H1 (cell line): ENCODE data around the gene HK1. TPM values are rescaled to one million over a fixed set of nuclear protein-coding genes. Genes with fewer than 3 reads are reported as not detected.

Source experiments
- CTCF ChIA-PET: fragments of 300-600 bp; sonication (Branson Sonifier 250); formaldehyde crosslinking; loops from one replicate; lab custom pipeline; 2021; ENCODE audit not compliant: partially characterized antibody; lab: Charles Lee
- POLR2A ChIA-PET: fragments of 300-600 bp; sonication (Branson Sonifier 250); formaldehyde crosslinking; loops from one replicate; lab custom pipeline; 2021; ENCODE audit warnings: inconsistent platforms; ENCODE audit not compliant: partially characterized antibody; lab: Charles Lee
- DNase-seq, 2 experiments: peaks; one replicate each; pipeline versions ENCODE4 v3.0.0 to v3.0.0-alpha.2; 2010 to 2022; ENCODE audit warnings: low spot score in 2 of 2, low read depth in 1 of 2, mixed read lengths in 1 of 2
- FAIRE-seq: peaks from 2 replicates; lab custom pipeline; 2011; peaks lifted over from hg19 to GRCh38; lab: Jason Lieb, UNC
- H2AFZ ChIP-seq: 2 replicates; pipeline ENCODE4 v1.8.1; 2012; ENCODE audit warnings: low read length, inconsistent platforms
- H2AK5ac ChIP-seq: 2 replicates; pipeline ENCODE4 v1.6.1; 2013; ENCODE audit warnings: low read depth, low read length
- H2BK120ac ChIP-seq: replicated peaks from 2 replicates; pipeline ENCODE3; 2013; ENCODE audit warnings: low read depth, low read length, inconsistent platforms
- H2BK12ac ChIP-seq: 2 replicates; pipeline ENCODE4 v1.6.1; 2013; ENCODE audit warnings: low read depth, low read length
- H2BK15ac ChIP-seq: 2 replicates; pipeline ENCODE4 v1.6.1; 2013; ENCODE audit warnings: low read length
- H2BK20ac ChIP-seq: 2 replicates; pipeline ENCODE4 v1.6.1; 2013; ENCODE audit warnings: low read length
- H2BK5ac ChIP-seq: 2 replicates; pipeline ENCODE4 v1.6.1; 2013; ENCODE audit warnings: low read depth, low read length
- H3K14ac ChIP-seq: 2 replicates; pipeline ENCODE4 v1.6.1; 2013; ENCODE audit warnings: inconsistent platforms; ENCODE audit not compliant: insufficient read length
- H3K18ac ChIP-seq: 2 replicates; pipeline ENCODE4 v1.6.1; 2013; ENCODE audit warnings: low read length; ENCODE audit errors: extremely low read depth
- H3K23ac ChIP-seq: 2 replicates; pipeline ENCODE4 v1.6.1; 2013; ENCODE audit warnings: inconsistent platforms; ENCODE audit not compliant: insufficient read length
- H3K23me2 ChIP-seq: 2 replicates; pipeline ENCODE4 v1.6.1; 2013; ENCODE audit warnings: low read depth, low read length
- H3K27ac ChIP-seq: 2 replicates; pipeline ENCODE4 v1.6.1; 2011; ENCODE audit warnings: low read depth, low read length, inconsistent platforms
- H3K27me3 ChIP-seq, 4 experiments: replicated peaks in 1 of 4; 1 replicate in 1 of 4; 2 replicates in 3 of 4; pipeline versions ENCODE4 v1.6.1 to v1.8.1; 2011 to 2013; ENCODE audit warnings: low read length in 3 of 4, mild to moderate bottlenecking in 3 of 4, inconsistent platforms in 2 of 4, mixed read lengths in 2 of 4, moderate library complexity in 1 of 4; ENCODE audit not compliant: control insufficient read depth in 3 of 4, insufficient read depth in 3 of 4; ENCODE audit errors: extremely low read depth in 1 of 4
- H3K36me3 ChIP-seq, 4 experiments: 2 replicates each; pipeline versions ENCODE4 v1.6.1 to v1.8.1; 2011 to 2013; ENCODE audit warnings: mild to moderate bottlenecking in 4 of 4, low read length in 3 of 4, moderate library complexity in 2 of 4, control low read depth in 1 of 4, inconsistent platforms in 1 of 4; ENCODE audit not compliant: insufficient read depth in 4 of 4, control insufficient read depth in 2 of 4
- H3K4ac ChIP-seq: replicated peaks from 2 replicates; pipeline ENCODE3; 2013; ENCODE audit warnings: low read length, low read depth, mixed read lengths, inconsistent platforms; ENCODE audit not compliant: insufficient read length
- H3K4me1 ChIP-seq, 4 experiments: replicated peaks in 1 of 4; 1 replicate in 1 of 4; 2 replicates in 3 of 4; pipeline versions ENCODE4 v1.6.1 to v1.8.1; 2011 to 2013; ENCODE audit warnings: low read length in 3 of 4, inconsistent platforms in 2 of 4, mixed read lengths in 1 of 4; ENCODE audit not compliant: insufficient read depth in 4 of 4, control insufficient read depth in 3 of 4
- H3K4me2 ChIP-seq, 2 experiments: 2 replicates each; pipeline versions ENCODE4 v1.6.1 to v1.8.1; 2011 to 2013; ENCODE audit warnings: low read depth in 2 of 2, low read length in 2 of 2, control low read depth in 1 of 2, inconsistent platforms in 1 of 2, mild to moderate bottlenecking in 1 of 2; ENCODE audit not compliant: insufficient read depth in 1 of 2
- H3K4me3 ChIP-seq, 4 experiments: fragments of 200-600, 300-600 bp in 1 of 4; sonication (generic), shearing (Covaris generic), sonication (Bioruptor Twin) in 1 of 4; 2 replicates each; pipeline versions ENCODE4 v1.5.1 to v1.8.1; 2011 to 2016; ENCODE audit warnings: low read length in 4 of 4, low read depth in 3 of 4, control low read depth in 2 of 4, inconsistent platforms in 2 of 4, mild to moderate bottlenecking in 2 of 4, mixed read lengths in 1 of 4, moderate library complexity in 1 of 4; ENCODE audit not compliant: insufficient read depth in 2 of 4; ENCODE audit errors: extremely low read depth in 1 of 4
- H3K56ac ChIP-seq: replicated peaks from 2 replicates; pipeline ENCODE3; 2013; ENCODE audit warnings: low read depth, mild to moderate bottlenecking, mixed read lengths, low read length, inconsistent platforms; ENCODE audit not compliant: insufficient read length
- H3K79me1 ChIP-seq: 2 replicates; pipeline ENCODE4 v1.6.1; 2013; ENCODE audit warnings: low read depth, low read length, control low read depth
- H3K79me2 ChIP-seq, 2 experiments: 2 replicates each; pipeline versions ENCODE4 v1.6.1 to v1.8.1; 2012 to 2013; ENCODE audit warnings: low read length in 2 of 2, mild to moderate bottlenecking in 2 of 2, inconsistent platforms in 1 of 2; ENCODE audit not compliant: insufficient read depth in 2 of 2, control insufficient read depth in 1 of 2
- H3K9ac ChIP-seq, 4 experiments: replicated peaks in 1 of 4; 1 replicate in 1 of 4; 2 replicates in 3 of 4; pipeline versions ENCODE4 v1.6.1 to v1.8.1; 2011 to 2013; ENCODE audit warnings: low read depth in 3 of 4, low read length in 3 of 4, control low read depth in 2 of 4, mild to moderate bottlenecking in 2 of 4, moderate library complexity in 2 of 4, inconsistent platforms in 1 of 4; ENCODE audit errors: extremely low read depth in 1 of 4
- H3K9me3 ChIP-seq, 2 experiments: 2 replicates each; pipeline versions ENCODE4 v1.6.1 to v1.8.1; 2012 to 2013; ENCODE audit warnings: mild to moderate bottlenecking in 2 of 2, moderate library complexity in 2 of 2, control low read depth in 1 of 2, inconsistent platforms in 1 of 2, low read depth in 1 of 2, low read length in 1 of 2, mixed read lengths in 1 of 2; ENCODE audit not compliant: insufficient read depth in 2 of 2
- H4K20me1 ChIP-seq, 2 experiments: replicated peaks in 1 of 2; 2 replicates each; pipeline versions ENCODE3 to v1.8.1; 2011 to 2013; ENCODE audit warnings: inconsistent platforms in 2 of 2, low read length in 2 of 2, mild to moderate bottlenecking in 1 of 2; ENCODE audit not compliant: insufficient read depth in 2 of 2, control insufficient read depth in 1 of 2
- H4K5ac ChIP-seq: 2 replicates; pipeline ENCODE4 v1.6.1; 2013; ENCODE audit warnings: low read length, low read depth, mixed read lengths, inconsistent platforms; ENCODE audit not compliant: insufficient read length
- H4K8ac ChIP-seq: 2 replicates; pipeline ENCODE4 v1.8.0; 2013; ENCODE audit warnings: mild to moderate bottlenecking, moderate library complexity, low read length, inconsistent platforms; ENCODE audit not compliant: insufficient read depth; ENCODE audit errors: extremely low read depth
- H4K91ac ChIP-seq: replicated peaks from 2 replicates; pipeline ENCODE3; 2013; ENCODE audit warnings: low read length, mixed read lengths, inconsistent platforms; ENCODE audit not compliant: insufficient read length
- RBBP5 ChIP-seq: IDR thresholded peaks from 2 replicates; pipeline ENCODE4 v1.7.1; 2012; ENCODE audit warnings: low read depth, mild to moderate bottlenecking, inconsistent platforms, low read length, moderate library complexity, borderline replicate concordance
- RFX5 ChIP-seq: IDR thresholded peaks from 2 replicates; pipeline ENCODE4 v1.6.1; 2011; ENCODE audit warnings: low read depth, low read length, improper control_type of control experiment, borderline replicate concordance
- WGBS, 2 experiments: shearing (Covaris generic) in 1 of 2; methylation state at CpG; one replicate each; pipeline versions ENCODE4 v1.1.6 to v1.1.7; 2013 to 2015; ENCODE audit warnings: low lambda C conversion rate in 2 of 2, mixed read lengths in 2 of 2, inconsistent platforms in 1 of 2, low coverage in 1 of 2, missing lambda C conversion rate in 1 of 2; ENCODE audit not compliant: insufficient replicate concordance in 2 of 2, insufficient coverage in 1 of 2, insufficient read length in 1 of 2; ENCODE audit errors: extremely low coverage in 1 of 2, missing lambda C conversion rate in 1 of 2; 5-methylcytosine and 5-hydroxymethylcytosine counted together
- polyA plus RNA-seq, 7 experiments: library from polyadenylated mRNA; depleted of rRNA in 3 of 7; stranded (reverse) in 5 of 7; unstranded in 2 of 7; fragments of >200 nt in 5 of 7; fragments of 200-250 nt in 2 of 7; gene quantifications; 1 replicate in 5 of 7; 2 replicates in 1 of 7; 4 replicates in 1 of 7; pipeline versions ENCODE4 v1.2.1 to v1.2.3, GENCODE V29; 2011 to 2013; ENCODE audit warnings: missing spikeins in 2 of 7, mixed read lengths in 2 of 7
- total RNA-seq: library from RNA; stranded (reverse); fragmentation: NEBNext Ultra II Directional; extraction: Animal tissue kit (Norgen Biotek cat#: 25700); gene quantifications from 2 replicates; pipeline ENCODE4 v1.2.1, GENCODE V29; 2021

HK1 gene
- total and polyA plus RNA-seq, 2 of the 8 experiments (the other 6 are each of a cell fraction or from before 2014, with no cell fraction given): 55.8 to 247 TPM

- Histone ChIP-seq H2BK5ac (peak overlapping the region; percentile 22), H3K79me1 (peaks cover 16% of the 10 kb centered on the region; the same call in 1 of the 2 replicates), H2BK15ac (peak overlapping the region; percentile 73; the same call in 1 of the 2 replicates), H4K91ac (peak overlapping the region; percentile 39), H4K8ac (peak overlapping the region; percentile 60), H2BK120ac (no peak overlapping the region), H3K9ac (no peak overlapping the region), H3K4ac (peak overlapping the region; percentile 19), H3K79me2 (peaks cover 42 to 97% of the 10 kb centered on the region in 2 experiments), H3K36me3 (peaks cover 0 to 4% (median 0%) of the 10 kb centered on the region in 4 experiments; a peak in 1 of 8 replicates), H3K18ac (peak overlapping the region; percentile 15), H3K27ac (peak overlapping the region; percentile 49; the same call in 1 of the 2 replicates), H4K5ac (peak overlapping the region; percentile 24), H3K27me3 (no peaks in the 10 kb centered on the region), H2AK5ac (peak overlapping the region; percentile 87; the same call in 1 of the 2 replicates), H2AFZ (no peak overlapping the region), H3K9me3 (no peaks in the 10 kb centered on the region), H2BK12ac (peak overlapping the region; percentile 69; the same call in 1 of the 2 replicates), H3K4me1 (peaks cover 22 to 51% (median 42%) of the 10 kb centered on the region in 4 experiments), H3K23ac (no peak overlapping the region), H3K56ac (no peak overlapping the region), H3K4me2 (no peak overlapping the region), H3K23me2 (peaks cover 3% of the 10 kb centered on the region; the same call in 1 of the 2 replicates), H3K4me3 (no peak overlapping the region), H4K20me1 (no peaks in the 10 kb centered on the region), H3K14ac (no peak overlapping the region), H2BK20ac (no peak overlapping the region; the same call in 1 of the 2 replicates)
- POLR2A ChIA-PET: interaction anchor here (0.9 to 1.4 kb wide), 4 partner anchors 8 to 16 kb away, joined by 3 to 7 read pairs (median 4); no protein-coding TSS in a partner anchor
- CTCF ChIA-PET: interaction anchor here (0.9 to 4.0 kb wide), 9 partner anchors 8 to 103 kb away, joined by 3 to 16 read pairs (median 5); no protein-coding TSS in a partner anchor
- no peak for DNase-seq
- no peak for FAIRE-seq
- TF ChIP-seq RFX5 (no peak), RBBP5 (no peak)
- 87% methylated on average over 12 of the region's 13 CpGs; no CpG with 5 or more reads in 1 of the 2 experiments for WGBS, 2 experiments
Observed at GRCh38 chr10:69335063-69335587, 56.8 kb downstream of the HK1 start.
